K562 (cell line): ENCODE data around the gene LINGO4.
A peak's percentile ranks its signal among the peaks of the same experiment; 100 is the strongest.

Experiments used
- CTCF ChIP-seq, 3 experiments: IDR thresholded peaks in 2 of 3; conservative IDR thresholded peaks in 1 of 3; 2 replicates each; pipeline ENCODE4 v1.5.1; 2011 to 2012; ENCODE audit warnings: low read length in 3 of 3, mild to moderate bottlenecking in 3 of 3, control low read depth in 2 of 3, improper control_type of control experiment in 1 of 3, inconsistent platforms in 1 of 3, low read depth in 1 of 3, mixed read lengths in 1 of 3, moderate library complexity in 1 of 3; ENCODE audit not compliant: insufficient read depth in 2 of 3
- HDGF ChIP-seq: fragments of 450-650 bp; IDR thresholded peaks from 2 replicates; pipeline ENCODE4 v1.6.1; 2016
- LARP7 ChIP-seq: fragments of 450-650 bp; IDR thresholded peaks from 2 replicates; pipeline ENCODE4 v1.6.1; 2016
- NBN ChIP-seq: fragments of 450-650 bp; IDR thresholded peaks from 2 replicates; pipeline ENCODE4 v1.6.1; 2016; ENCODE audit warnings: low read depth, mild to moderate bottlenecking
- SMARCB1 ChIP-seq: IDR thresholded peaks from 2 replicates; pipeline ENCODE4 v1.6.1; 2011; ENCODE audit warnings: improper control_type of control experiment, low read depth; ENCODE audit not compliant: insufficient read length
- ZNF644 ChIP-seq: fragments of 200-800 bp; sonication (Bioruptor generic); IDR thresholded peaks from 2 replicates; pipeline ENCODE4 v1.6.1; 2016; ENCODE audit warnings: low read depth, missing genetic modification characterization, missing compliant biosample characterization
- TF ChIP-seq, protein P1 (sequence below): fragments of 250-450 bp; sonication (Bioruptor Pico); IDR thresholded peaks from 2 replicates; pipeline ENCODE4 v1.5.0; 2021

GRCh38 chr1:151762941-151763921 lies 42.0 kb downstream of the LINGO4 start, which contains the start of gene MRPL9:
- no peak for TF ChIP-seq SMARCB1
- no peak for TF ChIP-seq NBN
- TF ChIP-seq LARP7: no peak
- no peak for TF ChIP-seq ZNF644 (tag)
- no peak; a peak in 1 of 6 replicates for TF ChIP-seq CTCF (IDR thresholded peaks at IDR 0.05 in 2 of 3, conservative IDR thresholded peaks at IDR 0.05 in 1 of 3; ENCODE audit: insufficient read depth in 2 of 3, low read depth in 1 of 3, low read length in 3 of 3)
- TF ChIP-seq, protein P1, sequence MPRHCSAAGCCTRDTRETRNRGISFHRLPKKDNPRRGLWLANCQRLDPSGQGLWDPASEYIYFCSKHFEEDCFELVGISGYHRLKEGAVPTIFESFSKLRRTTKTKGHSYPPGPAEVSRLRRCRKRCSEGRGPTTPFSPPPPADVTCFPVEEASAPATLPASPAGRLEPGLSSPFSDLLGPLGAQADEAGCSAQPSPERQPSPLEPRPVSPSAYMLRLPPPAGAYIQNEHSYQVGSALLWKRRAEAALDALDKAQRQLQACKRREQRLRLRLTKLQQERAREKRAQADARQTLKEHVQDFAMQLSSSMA: 0 out of 2 replicates have a peak, but pooled peaks have one; percentile 18
- TF ChIP-seq HDGF: no peak
